GM08714 (cell line): ENCODE results near the gene NR4A1.
A peak's percentile ranks its signal among the peaks of the same experiment; 100 is the strongest.

ENCODE experiments used
- H3K4me3 ChIP-seq: fragments of 200-500 bp; sonication (Bioruptor generic); 2 replicates; pipeline ENCODE4 v1.5.1; 2014; ENCODE audit warnings: mild to moderate bottlenecking, low read length, inconsistent platforms
- ZNF274 ChIP-seq: IDR thresholded peaks from 2 replicates; pipeline ENCODE4 v1.6.1; 2012; ENCODE audit warnings: mild to moderate bottlenecking, low read depth, low read length

The NR4A1 gene

DNA sequence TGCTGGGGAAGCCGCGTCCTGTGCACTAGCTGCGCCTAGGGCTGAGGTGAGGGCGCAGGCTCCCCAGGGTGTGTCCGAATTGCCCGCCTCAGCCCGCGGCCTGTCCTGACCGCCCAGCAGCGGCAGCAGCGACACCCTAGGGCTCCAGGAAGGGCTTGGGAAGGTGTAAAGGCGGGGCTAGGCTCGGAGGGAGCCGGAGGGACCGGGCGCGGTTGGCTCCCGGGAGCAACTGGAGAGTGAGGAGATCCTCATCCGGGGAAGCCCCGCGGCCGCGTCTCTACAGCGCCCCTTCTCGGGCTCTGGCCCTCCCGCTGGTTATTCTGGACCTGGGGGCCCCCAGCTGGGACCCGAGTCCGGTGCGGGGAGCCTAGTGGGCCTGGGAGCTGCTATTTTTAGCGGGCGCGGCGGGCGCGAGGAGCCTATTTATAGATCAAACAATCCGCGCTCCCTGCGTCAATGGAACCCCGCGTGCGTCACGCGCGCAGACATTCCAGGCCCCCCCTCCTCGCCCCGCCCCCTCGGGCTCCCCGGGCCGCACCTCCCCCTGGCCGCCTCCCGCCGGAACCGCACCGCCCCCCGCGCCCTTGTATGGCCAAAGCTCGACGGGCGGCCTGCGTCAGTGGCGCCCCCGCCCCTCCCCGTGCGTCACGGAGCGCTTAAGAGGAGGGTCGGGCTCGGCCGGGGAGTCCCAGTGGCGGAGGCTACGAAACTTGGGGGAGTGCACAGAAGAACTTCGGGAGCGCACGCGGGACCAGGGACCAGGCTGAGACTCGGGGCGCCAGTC lies at the start of gene NR4A1:
Gene NR4A1 (plus strand): TSS at position 685 of the 784 bp plus-strand sequence. CDS start 2,887 bp downstream, outside the sequence.
- peak within 1 kb of the TSS; percentile 54; the same call in 1 of the 2 replicates for H3K4me3 ChIP-seq

GRCh38 chr12:52003016-52003550 lies 48.2 kb upstream of the NR4A1 start:
- no peak for TF ChIP-seq ZNF274
- H3K4me3 ChIP-seq: no peak overlapping the region

More for the DNA sequence above, at the start of gene NR4A1:
- no peak for TF ChIP-seq ZNF274

DNA sequence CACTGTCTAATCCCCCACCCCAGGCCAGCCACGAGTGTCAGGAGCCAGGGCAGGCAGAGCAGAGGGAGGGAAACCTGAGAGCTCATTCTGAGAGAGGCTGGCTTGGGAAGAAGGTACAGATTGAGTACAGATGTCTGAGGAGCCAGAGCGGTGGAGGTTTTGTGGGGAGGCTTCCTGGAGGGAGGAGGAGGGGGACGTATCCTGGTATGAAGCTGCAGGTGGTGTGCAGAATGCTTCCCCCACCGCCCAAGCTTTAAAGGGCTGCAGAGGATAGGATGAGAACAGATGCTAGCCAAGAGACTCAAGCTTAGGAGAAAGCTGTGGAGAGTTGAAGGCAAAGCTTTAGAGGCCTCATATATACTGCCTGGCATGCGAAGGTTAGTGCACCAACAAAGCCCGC lies 47.7 kb upstream of the NR4A1 start:
- TF ChIP-seq ZNF274: no peak
- no peak overlapping the region for H3K4me3 ChIP-seq

DNA sequence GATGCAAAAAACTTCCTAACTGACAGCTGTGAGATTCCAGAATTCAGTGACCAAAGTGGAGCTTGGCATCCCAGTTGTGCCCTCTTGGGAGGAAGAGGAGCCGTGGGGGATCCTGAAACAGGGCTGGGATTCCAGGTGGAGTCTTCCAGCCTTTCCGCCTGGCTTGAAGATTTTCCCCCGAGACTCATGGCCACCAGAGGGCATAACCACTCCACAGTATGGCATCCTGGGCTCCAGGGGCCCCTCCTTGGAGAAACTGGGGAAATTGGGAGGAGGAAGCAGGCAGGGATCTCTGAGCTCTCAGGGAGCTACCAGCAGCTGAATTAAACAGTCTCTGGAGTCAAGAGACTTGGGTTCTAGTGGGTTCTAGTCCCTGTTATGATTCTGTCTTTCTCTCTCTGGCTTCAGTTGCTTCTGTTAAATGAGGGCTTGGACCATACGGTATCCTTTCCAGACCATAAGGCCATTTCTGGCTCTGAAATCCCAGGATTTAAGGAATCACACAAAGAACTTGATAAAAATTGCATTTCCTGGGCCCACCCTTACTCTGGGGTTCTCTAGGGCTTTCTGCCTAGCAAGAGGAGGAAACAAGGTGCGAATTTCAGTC lies 47.1 kb upstream of the NR4A1 start:
- no peak overlapping the region for H3K4me3 ChIP-seq
- no peak for TF ChIP-seq ZNF274

- no peak overlapping the region for H3K4me3 ChIP-seq
- no peak for TF ChIP-seq ZNF274
Measured at GRCh38 chr12:52005218-52005902, 45.9 kb upstream of the NR4A1 start.

DNA sequence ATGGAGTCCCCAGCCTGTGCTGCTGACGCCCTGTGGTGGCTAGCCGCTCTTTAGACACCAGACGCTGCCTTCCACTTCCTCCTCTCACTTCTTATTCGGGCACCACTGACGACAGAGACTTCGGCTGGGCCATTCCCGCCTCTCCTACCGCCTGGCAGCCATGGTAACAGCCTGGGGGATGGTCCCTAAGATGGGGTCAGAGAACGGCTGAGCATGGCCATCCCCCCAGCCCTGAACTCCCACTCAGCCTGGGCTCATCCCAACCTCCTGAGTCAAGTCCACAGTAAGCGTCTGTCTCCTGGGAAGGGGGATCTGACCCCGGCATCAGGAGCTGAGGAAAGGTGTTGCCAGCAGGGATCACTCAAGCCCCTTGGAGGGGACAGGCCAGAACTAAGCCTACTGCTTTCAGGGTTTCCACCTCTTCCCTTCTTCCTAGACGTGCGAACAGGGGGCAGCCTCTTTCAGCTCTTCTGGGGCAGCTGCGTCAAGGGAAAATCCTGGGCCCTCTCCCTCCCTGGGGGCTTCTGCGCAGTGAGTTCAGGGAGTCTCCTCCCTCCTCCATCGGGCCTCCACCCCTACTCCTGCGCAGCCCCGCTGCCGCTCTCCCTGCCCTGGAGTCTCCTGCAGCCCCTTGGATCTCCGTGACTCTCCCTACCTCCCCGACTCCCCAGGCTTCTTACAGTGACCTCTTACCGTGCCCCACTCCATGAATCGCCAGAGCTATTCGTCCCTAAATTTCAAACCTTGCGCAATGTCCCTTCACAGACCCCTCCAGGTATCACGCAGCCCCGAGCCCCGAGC lies 45.1 kb upstream of the NR4A1 start:
- no peak overlapping the region for H3K4me3 ChIP-seq
- no peak for TF ChIP-seq ZNF274

- H3K4me3 ChIP-seq: peak within 1 kb of the TSS; percentile 3; the same call in 1 of the 2 replicates
Measured at GRCh38 chr12:52006726-52007157, 44.5 kb upstream of the NR4A1 start, which contains the start of gene TAMALIN. Gene TAMALIN (plus strand): TSS chr12:52006946. CDS start chr12:52007020, 74 bp downstream.

DNA sequence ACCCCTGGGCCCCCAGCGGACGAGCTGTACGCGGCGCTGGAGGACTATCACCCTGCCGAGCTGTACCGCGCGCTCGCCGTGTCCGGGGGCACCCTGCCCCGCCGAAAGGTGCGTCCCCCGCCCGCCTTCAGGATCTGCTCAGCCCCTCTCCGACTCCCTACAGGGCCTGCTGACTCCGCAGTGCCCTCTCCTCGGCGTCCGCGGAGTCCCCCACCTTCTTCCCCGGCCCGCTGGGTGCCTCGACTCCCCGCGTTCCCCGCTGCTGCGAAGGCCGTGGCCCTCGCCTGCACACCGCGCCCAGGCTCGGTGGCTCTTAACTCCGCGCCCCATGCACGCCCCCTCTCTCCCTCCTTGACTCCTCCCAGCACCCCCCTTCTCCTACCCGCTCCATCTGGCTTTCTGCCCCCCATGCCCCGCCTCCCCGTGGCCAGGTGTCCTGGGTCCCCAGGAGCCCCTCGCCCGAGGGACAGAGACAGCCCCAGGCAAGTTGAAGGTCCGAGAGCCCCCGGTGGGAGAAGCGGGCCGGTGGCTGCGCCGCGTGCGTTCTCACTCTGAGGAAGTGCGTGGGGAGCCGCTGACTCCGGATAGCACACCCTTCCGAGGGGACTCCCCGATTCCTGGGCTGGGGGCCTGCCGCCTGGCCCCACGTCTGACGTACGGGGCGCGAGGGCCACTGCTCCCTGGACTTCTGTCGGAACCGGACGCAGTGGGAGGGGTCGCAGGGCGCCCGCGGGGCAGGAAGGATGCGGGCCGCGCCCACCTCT lies 43.9 kb upstream of the NR4A1 start:
- no peak for TF ChIP-seq ZNF274
- H3K4me3 ChIP-seq: peak overlapping the region; percentile 3; the same call in 1 of the 2 replicates

More at GRCh38 chr12:52006726-52007157, 44.5 kb upstream of the NR4A1 start, which contains the start of gene TAMALIN:
- TF ChIP-seq ZNF274: no peak

- TF ChIP-seq ZNF274: no peak
- H3K4me3 ChIP-seq: no peak overlapping the region
Measured at GRCh38 chr12:52007982-52008510, 43.2 kb upstream of the NR4A1 start.

GRCh38 chr12:52009081-52009751 lies 42.0 kb upstream of the NR4A1 start:
- no peak for TF ChIP-seq ZNF274
- H3K4me3 ChIP-seq: no peak overlapping the region

DNA sequence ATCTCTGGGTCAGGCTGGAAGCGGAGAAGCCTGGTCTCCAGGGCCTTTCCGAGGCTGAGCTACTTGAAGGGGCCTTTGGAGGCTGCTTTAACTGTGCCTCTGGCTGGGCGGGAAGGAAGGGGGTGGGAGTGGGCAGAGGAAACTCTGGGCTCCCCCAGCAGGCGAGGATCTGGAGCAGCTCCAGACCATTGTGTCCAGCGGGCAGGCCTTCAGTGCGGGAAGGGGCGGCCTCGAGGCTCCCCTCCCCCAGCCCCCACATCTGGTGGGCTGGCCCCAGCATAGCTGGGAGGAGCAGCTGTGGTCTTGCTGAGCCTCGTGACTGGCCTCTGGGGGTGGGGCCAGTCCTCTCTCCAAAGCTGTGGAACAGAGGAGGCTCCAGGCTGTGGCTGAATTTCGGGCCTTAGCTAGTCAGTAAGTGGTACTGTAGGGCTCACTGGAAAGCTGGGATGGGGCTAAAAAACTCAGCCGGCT lies 41.1 kb upstream of the NR4A1 start:
- no peak overlapping the region for H3K4me3 ChIP-seq
- no peak for TF ChIP-seq ZNF274
